Measurements from ENCODE around the gene ATP1A2.

GRCh38 chr1:160129046-160129445, 13.5 kb downstream of the ATP1A2 start:
- TF ChIP-seq SIN3A (IDR thresholded peaks at IDR 0.05; ENCODE audit: borderline replicate concordance, insufficient read depth, low read length) (no peak), POLR2AphosphoS5 (IDR thresholded peaks at IDR 0.05; ENCODE audit: low read depth, low read length) (no peak), REST (IDR thresholded peaks at IDR 0.05; ENCODE audit: insufficient read depth in 1 of 2, low read depth in 2 of 2, low read length in 2 of 2) (no peak)
